Mesodermal cell (in vitro differentiated cells): ENCODE results near the gene ST6GALNAC3.

Experiments
- H3K27ac ChIP-seq: 2 replicates; pipeline ENCODE4 v1.7.0; 2013; ENCODE audit warnings: mild to moderate bottlenecking, low read depth, low read length, moderate library complexity; ENCODE audit not compliant: severe bottlenecking
- H3K36me3 ChIP-seq: 2 replicates; pipeline ENCODE4 v1.7.1; 2013; ENCODE audit warnings: mild to moderate bottlenecking, low read length, moderate library complexity; ENCODE audit not compliant: control insufficient read depth, insufficient read depth
- H3K4me1 ChIP-seq: one replicate; pipeline ENCODE4 v1.7.1; 2013; ENCODE audit warnings: mild to moderate bottlenecking, low read length; ENCODE audit not compliant: insufficient read depth, control insufficient read depth, poor library complexity, severe bottlenecking
- H3K4me3 ChIP-seq: 2 replicates; pipeline ENCODE4 v1.7.0; 2013; ENCODE audit warnings: low read length, control low read depth, mild to moderate bottlenecking; ENCODE audit not compliant: insufficient read depth, poor library complexity, severe bottlenecking; ENCODE audit errors: extremely low read depth
- H3K9me3 ChIP-seq: 2 replicates; pipeline ENCODE4 v1.7.1; 2013; ENCODE audit warnings: mild to moderate bottlenecking, low read length, moderate library complexity; ENCODE audit not compliant: control insufficient read depth
- WGBS, 2 experiments: methylation state at CpG; one replicate each; pipeline ENCODE4 v1.1.5; 2013; ENCODE audit warnings: missing lambda C conversion rate in 2 of 2; ENCODE audit not compliant: insufficient coverage in 2 of 2; 5-methylcytosine and 5-hydroxymethylcytosine counted together

Gene ST6GALNAC3

GRCh38 chr1:76680651-76681050 lies 606.1 kb downstream of the ST6GALNAC3 start:
- no peak overlapping the region for H3K4me3 ChIP-seq
- H3K36me3 ChIP-seq: no peaks in the 10 kb centered on the region
- no peaks in the 10 kb centered on the region for H3K4me1 ChIP-seq
- no peaks in the 10 kb centered on the region for H3K9me3 ChIP-seq
- no peak overlapping the region for H3K27ac ChIP-seq
- no CpG with 5 or more reads among the region's 1 CpG for WGBS, 2 experiments

GRCh38 chr1:76682138-76682537 lies 607.6 kb downstream of the ST6GALNAC3 start:
- Histone ChIP-seq H3K36me3 (no peaks in the 10 kb centered on the region), H3K4me3 (no peak overlapping the region), H3K4me1 (no peaks in the 10 kb centered on the region), H3K27ac (no peak overlapping the region), H3K9me3 (no peaks in the 10 kb centered on the region)
- WGBS, 2 experiments: 100% methylated on average over 1 of the region's 1 CpG; no CpG with 5 or more reads in 1 of the 2 experiments
